ENCODE results near the gene FZD4.

DNA sequence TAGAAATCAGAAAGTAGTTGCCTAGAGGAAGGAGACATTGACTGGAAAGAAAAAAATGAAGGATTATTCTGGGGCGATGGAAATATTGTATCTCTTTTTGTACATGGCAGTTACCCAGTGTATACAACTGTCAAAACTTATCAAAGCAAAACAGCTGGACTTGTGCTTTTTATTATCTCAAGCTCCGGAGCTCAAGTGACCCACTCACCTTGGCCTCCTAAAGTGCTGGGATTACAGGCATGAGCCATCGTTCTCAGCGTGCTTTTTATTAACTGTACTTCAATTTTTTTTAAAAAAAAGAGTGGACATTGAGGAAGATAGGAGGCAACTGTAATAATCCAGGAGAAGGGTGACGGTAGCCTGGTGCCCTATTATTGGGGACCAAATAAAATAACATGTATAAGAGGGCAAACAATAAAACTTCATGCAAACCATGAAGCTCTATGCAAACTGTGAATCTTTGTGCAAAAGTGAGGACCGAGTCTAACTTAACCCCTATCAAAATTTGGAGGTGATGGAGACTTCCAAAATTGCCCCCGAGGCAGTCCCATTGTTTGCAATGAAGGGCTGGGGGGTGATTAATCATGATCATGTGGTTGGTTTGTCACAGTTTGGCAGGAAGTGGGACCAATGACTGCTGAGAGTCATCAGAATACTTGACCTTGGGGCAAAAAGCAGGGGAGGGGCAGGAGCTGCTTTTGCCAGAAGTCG is 23.5 kb downstream of the FZD4 start:
- TF ChIP-seq ZNF138 (CRISPR knock-in tag; conservative IDR thresholded peaks at IDR 0.05) (no peak), FOXJ3 (CRISPR knock-in tag; IDR thresholded peaks at IDR 0.05; ENCODE audit: borderline replicate concordance) (no peak), SMAD3 (CRISPR knock-in tag; IDR thresholded peaks at IDR 0.05; ENCODE audit: borderline replicate concordance) (no peak), ELF4 (CRISPR knock-in tag; IDR thresholded peaks at IDR 0.05; ENCODE audit: low read depth) (no peak)
- TF ChIP-seq, protein P1, sequence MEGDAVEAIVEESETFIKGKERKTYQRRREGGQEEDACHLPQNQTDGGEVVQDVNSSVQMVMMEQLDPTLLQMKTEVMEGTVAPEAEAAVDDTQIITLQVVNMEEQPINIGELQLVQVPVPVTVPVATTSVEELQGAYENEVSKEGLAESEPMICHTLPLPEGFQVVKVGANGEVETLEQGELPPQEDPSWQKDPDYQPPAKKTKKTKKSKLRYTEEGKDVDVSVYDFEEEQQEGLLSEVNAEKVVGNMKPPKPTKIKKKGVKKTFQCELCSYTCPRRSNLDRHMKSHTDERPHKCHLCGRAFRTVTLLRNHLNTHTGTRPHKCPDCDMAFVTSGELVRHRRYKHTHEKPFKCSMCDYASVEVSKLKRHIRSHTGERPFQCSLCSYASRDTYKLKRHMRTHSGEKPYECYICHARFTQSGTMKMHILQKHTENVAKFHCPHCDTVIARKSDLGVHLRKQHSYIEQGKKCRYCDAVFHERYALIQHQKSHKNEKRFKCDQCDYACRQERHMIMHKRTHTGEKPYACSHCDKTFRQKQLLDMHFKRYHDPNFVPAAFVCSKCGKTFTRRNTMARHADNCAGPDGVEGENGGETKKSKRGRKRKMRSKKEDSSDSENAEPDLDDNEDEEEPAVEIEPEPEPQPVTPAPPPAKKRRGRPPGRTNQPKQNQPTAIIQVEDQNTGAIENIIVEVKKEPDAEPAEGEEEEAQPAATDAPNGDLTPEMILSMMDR (IDR thresholded peaks at IDR 0.05), result no peak
